HepG2 (cell line): ENCODE data around the gene LTK. TPM values are rescaled to one million over a fixed set of nuclear protein-coding genes. Genes with fewer than 3 reads are reported as not detected.

ENCODE experiments used
- CREM ChIP-seq, 2 experiments: sonication (generic) in 1 of 2; formaldehyde crosslinking in 1 of 2; IDR thresholded peaks; 2 replicates each; pipeline versions ENCODE4 v1.4.0 to v1.6.1; 2016 to 2020; ENCODE audit warnings: antibody characterized with exemption in 1 of 2, mild to moderate bottlenecking in 1 of 2, missing genetic modification reagents in 1 of 2
- ETV6 ChIP-seq: sonication (generic); formaldehyde crosslinking; conservative IDR thresholded peaks from 2 replicates; pipeline ENCODE4 v1.4.0; 2020; ENCODE audit warnings: missing genetic modification reagents
- KDM1A ChIP-seq: IDR thresholded peaks from 2 replicates; pipeline ENCODE4 v1.6.1; 2016; ENCODE audit warnings: missing compliant biosample characterization
- MAF1 ChIP-seq: sonication (generic); formaldehyde crosslinking; IDR thresholded peaks from 2 replicates; pipeline ENCODE4 v1.5.0; 2020; ENCODE audit warnings: missing genetic modification reagents, borderline replicate concordance
- MYPOP ChIP-seq: sonication (generic); formaldehyde crosslinking; IDR thresholded peaks from 2 replicates; pipeline ENCODE4 v1.8.1; 2023; ENCODE audit warnings: mild to moderate bottlenecking, moderate library complexity, missing genetic modification reagents
- NR2F2 ChIP-seq: IDR thresholded peaks from 2 replicates; pipeline ENCODE4 v1.6.1; 2012; ENCODE audit warnings: low read depth, inconsistent platforms, borderline replicate concordance
- SIN3B ChIP-seq: fragments of 150-350 bp; IDR thresholded peaks from 2 replicates; pipeline ENCODE4 v1.6.1; 2014; ENCODE audit warnings: low read length
- SP1 ChIP-seq, 2 experiments: fragments of 450-650 bp in 1 of 2; sonication (generic) in 1 of 2; formaldehyde crosslinking in 1 of 2; IDR thresholded peaks; 2 replicates each; pipeline versions ENCODE4 v1.4.0 to v1.6.1; 2016 to 2020; ENCODE audit warnings: missing genetic modification reagents in 1 of 2
- ZFP41 ChIP-seq: sonication (generic); formaldehyde crosslinking; IDR thresholded peaks from 2 replicates; pipeline ENCODE4 v1.4.0; 2020; ENCODE audit warnings: mild to moderate bottlenecking, missing genetic modification reagents, borderline replicate concordance
- ZNF264 ChIP-seq: sonication (generic); formaldehyde crosslinking; IDR thresholded peaks from 2 replicates; pipeline ENCODE4 v1.4.0; 2020; ENCODE audit warnings: missing genetic modification reagents
- ZNF296 ChIP-seq: sonication (generic); formaldehyde crosslinking; conservative IDR thresholded peaks from 2 replicates; pipeline ENCODE4 v1.5.0; 2020; ENCODE audit warnings: mild to moderate bottlenecking, missing genetic modification reagents
- ZNF33B ChIP-seq: sonication (generic); formaldehyde crosslinking; IDR thresholded peaks from 2 replicates; pipeline ENCODE4 v1.5.1; 2020; ENCODE audit warnings: mild to moderate bottlenecking, missing genetic modification reagents
- ZNF446 ChIP-seq: sonication (generic); formaldehyde crosslinking; IDR thresholded peaks from 2 replicates; pipeline ENCODE4 v1.5.0; 2020; ENCODE audit warnings: mild to moderate bottlenecking, missing genetic modification reagents
- ZNF552 ChIP-seq: sonication (generic); formaldehyde crosslinking; IDR thresholded peaks from 2 replicates; pipeline ENCODE4 v1.9.0; 2022; ENCODE audit warnings: missing genetic modification reagents, mild to moderate bottlenecking, borderline replicate concordance
- ZNF703 ChIP-seq: sonication (generic); formaldehyde crosslinking; IDR thresholded peaks from 2 replicates; pipeline ENCODE4 v1.5.1; 2020; ENCODE audit warnings: missing genetic modification reagents, mild to moderate bottlenecking, moderate library complexity, borderline replicate concordance
- ZNF75D ChIP-seq: sonication (generic); formaldehyde crosslinking; IDR thresholded peaks from 2 replicates; pipeline ENCODE4 v1.8.1; 2023; ENCODE audit warnings: missing genetic modification reagents, mild to moderate bottlenecking, borderline replicate concordance
- polyA plus RNA-seq, 8 experiments: library from polyadenylated mRNA; depleted of rRNA in 3 of 8; stranded (reverse) in 7 of 8; unstranded in 1 of 8; fragments of >200 nt; fragmentation: Illumina TruSeq in 4 of 8; extraction: Trizol in 4 of 8; gene quantifications; 2 replicates each; pipeline versions ENCODE4 v1.2.1 to v1.2.3, GENCODE V29; 2011 to 2016; ENCODE audit warnings: low read depth in 4 of 8, missing spikeins in 1 of 8, mixed read lengths in 1 of 8; ENCODE audit not compliant: insufficient read depth in 1 of 8
- total RNA-seq, 5 experiments: library from RNA; depleted of rRNA; stranded (reverse); fragments of >200 nt; fragmentation: Illumina TruSeq; extraction: Trizol; gene quantifications; 2 replicates each; pipeline ENCODE4 v1.2.3, GENCODE V29; 2016; ENCODE audit warnings: low read depth in 1 of 5
- TF ChIP-seq, protein P1 (sequence below): sonication (generic); formaldehyde crosslinking; IDR thresholded peaks from 2 replicates; pipeline ENCODE4 v1.5.1; 2020; ENCODE audit warnings: mild to moderate bottlenecking, missing genetic modification reagents, borderline replicate concordance
- TF ChIP-seq, protein P2 (sequence below): IDR thresholded peaks from 2 replicates; pipeline ENCODE4 v1.6.1; 2016; ENCODE audit warnings: mild to moderate bottlenecking, missing biosample characterization, missing genetic modification reagents

The LTK gene
- total and polyA plus RNA-seq, 2 of the 13 experiments (the other 11 are each of a cell fraction or from before 2014, with no cell fraction given) = 0.01 TPM; not detected in 1

- TF ChIP-seq ZNF552 (CRISPR knock-in tag) (no peak), SP1 (IDR thresholded peaks at IDR 0.05) (no peak), SP1 (CRISPR knock-in tag; IDR thresholded peaks at IDR 0.05) (peak; percentile 76), NR2F2 (no peak), ETV6 (CRISPR knock-in tag) (0 out of 2 replicates have a peak, but pooled peaks have one; percentile 64), ZFP41 (CRISPR knock-in tag) (no peak), ZNF264 (CRISPR knock-in tag) (peak; percentile 75; the same call in 1 of the 2 replicates), MAF1 (CRISPR knock-in tag) (no peak), MYPOP (no peak), KDM1A (CRISPR knock-in tag) (no peak), CREM (IDR thresholded peaks at IDR 0.05) (no peak), CREM (CRISPR knock-in tag; IDR thresholded peaks at IDR 0.05) (no peak), ZNF75D (CRISPR knock-in tag) (no peak), ZNF33B (CRISPR knock-in tag) (peak; percentile 49; the same call in 1 of the 2 replicates), SIN3B (no peak), ZNF296 (CRISPR knock-in tag) (peak; percentile 67; the same call in 1 of the 2 replicates), ZNF446 (no peak), ZNF703 (CRISPR knock-in tag) (0 out of 2 replicates have a peak, but pooled peaks have one; percentile 17)
- TF ChIP-seq, protein P1, sequence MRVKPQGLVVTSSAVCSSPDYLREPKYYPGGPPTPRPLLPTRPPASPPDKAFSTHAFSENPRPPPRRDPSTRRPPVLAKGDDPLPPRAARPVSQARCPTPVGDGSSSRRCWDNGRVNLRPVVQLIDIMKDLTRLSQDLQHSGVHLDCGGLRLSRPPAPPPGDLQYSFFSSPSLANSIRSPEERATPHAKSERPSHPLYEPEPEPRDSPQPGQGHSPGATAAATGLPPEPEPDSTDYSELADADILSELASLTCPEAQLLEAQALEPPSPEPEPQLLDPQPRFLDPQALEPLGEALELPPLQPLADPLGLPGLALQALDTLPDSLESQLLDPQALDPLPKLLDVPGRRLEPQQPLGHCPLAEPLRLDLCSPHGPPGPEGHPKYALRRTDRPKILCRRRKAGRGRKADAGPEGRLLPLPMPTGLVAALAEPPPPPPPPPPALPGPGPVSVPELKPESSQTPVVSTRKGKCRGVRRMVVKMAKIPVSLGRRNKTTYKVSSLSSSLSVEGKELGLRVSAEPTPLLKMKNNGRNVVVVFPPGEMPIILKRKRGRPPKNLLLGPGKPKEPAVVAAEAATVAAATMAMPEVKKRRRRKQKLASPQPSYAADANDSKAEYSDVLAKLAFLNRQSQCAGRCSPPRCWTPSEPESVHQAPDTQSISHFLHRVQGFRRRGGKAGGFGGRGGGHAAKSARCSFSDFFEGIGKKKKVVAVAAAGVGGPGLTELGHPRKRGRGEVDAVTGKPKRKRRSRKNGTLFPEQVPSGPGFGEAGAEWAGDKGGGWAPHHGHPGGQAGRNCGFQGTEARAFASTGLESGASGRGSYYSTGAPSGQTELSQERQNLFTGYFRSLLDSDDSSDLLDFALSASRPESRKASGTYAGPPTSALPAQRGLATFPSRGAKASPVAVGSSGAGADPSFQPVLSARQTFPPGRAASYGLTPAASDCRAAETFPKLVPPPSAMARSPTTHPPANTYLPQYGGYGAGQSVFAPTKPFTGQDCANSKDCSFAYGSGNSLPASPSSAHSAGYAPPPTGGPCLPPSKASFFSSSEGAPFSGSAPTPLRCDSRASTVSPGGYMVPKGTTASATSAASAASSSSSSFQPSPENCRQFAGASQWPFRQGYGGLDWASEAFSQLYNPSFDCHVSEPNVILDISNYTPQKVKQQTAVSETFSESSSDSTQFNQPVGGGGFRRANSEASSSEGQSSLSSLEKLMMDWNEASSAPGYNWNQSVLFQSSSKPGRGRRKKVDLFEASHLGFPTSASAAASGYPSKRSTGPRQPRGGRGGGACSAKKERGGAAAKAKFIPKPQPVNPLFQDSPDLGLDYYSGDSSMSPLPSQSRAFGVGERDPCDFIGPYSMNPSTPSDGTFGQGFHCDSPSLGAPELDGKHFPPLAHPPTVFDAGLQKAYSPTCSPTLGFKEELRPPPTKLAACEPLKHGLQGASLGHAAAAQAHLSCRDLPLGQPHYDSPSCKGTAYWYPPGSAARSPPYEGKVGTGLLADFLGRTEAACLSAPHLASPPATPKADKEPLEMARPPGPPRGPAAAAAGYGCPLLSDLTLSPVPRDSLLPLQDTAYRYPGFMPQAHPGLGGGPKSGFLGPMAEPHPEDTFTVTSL (CRISPR knock-in tag) = no peak
- TF ChIP-seq, protein P2, sequence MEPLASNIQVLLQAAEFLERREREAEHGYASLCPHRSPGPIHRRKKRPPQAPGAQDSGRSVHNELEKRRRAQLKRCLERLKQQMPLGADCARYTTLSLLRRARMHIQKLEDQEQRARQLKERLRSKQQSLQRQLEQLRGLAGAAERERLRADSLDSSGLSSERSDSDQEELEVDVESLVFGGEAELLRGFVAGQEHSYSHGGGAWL (CRISPR knock-in tag) = 0 out of 2 replicates have a peak, but pooled peaks have one; percentile 40
Observed at GRCh38 chr15:41494190-41494921, 19.3 kb downstream of the LTK start (continued).
